NCI-H1105 (cell line): Measurements from ENCODE around the gene SHC3.

Source experiments
- DNase-seq: peaks from one replicate; lab custom pipeline; 2025; lab: John Stamatoyannopoulos, UW

SHC3 gene

GRCh38 chr9:89000973-89001916 lies 177.4 kb downstream of the SHC3 start:
- DNase-seq, result peak; percentile 78

DNA sequence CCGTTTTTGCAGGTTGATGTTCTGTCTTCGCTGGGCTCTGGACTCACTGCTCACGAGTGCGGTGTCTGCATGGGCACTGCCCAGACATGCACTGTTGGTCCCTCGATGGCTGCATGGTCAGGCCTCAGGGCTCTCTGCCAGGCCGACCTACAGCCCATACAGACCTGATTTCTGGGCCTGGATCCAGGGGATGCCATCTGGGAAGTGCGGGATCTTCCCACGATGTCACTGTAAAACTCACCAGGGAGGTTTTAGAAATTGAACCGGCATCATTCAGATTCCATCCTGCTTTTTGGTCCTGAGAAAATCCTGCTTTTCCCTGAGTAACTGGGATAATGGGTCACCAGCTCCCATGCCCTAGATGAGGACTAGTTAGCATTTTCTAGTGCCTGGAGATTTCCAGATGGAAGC lies 178.2 kb downstream of the SHC3 start:
- DNase-seq, result no peak

GRCh38 chr9:88998911-88999310 lies 179.7 kb downstream of the SHC3 start:
- DNase-seq, result no peak

DNA sequence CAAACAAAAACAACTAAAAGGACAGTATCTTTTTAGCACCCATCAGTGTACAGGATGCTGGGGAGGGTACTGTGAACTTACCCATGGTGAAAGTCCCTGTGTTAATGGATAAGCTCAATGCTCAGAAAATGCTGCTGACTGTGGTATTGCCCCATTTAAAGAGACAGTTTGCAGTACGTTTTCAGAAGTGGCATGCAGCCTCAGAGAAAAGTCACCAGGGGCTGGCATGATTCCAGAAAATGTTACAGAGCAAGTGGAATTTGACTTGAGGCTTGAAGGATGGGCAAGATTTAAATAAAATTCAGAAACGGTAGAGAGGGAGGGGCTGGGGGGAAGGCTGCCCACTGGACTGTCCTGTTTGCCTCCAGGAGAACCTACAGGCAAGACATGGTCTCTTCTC lies 180.1 kb downstream of the SHC3 start:
- no peak for DNase-seq

- DNase-seq, result no peak
These were observed 181.0 kb downstream of the SHC3 start for GRCh38 chr9:88997646-88998045.

DNA sequence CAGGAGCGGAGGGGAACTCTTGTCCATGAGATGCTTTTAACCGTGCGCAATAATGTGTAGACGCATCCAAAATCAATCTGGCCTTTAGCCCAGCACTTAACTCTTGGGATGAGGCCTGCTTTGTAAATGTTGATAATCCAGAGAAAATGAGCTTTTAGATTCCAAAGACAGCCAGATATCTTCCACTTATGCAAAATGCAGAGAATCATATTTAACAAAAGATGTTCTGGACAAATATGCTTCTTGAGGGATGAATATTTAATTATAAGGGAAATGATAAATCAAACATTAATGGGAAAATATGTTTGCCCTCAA lies 181.7 kb downstream of the SHC3 start:
- DNase-seq, result no peak

- DNase-seq, result no peak
These were observed 182.3 kb downstream of the SHC3 start for GRCh38 chr9:88996046-88996920.

- DNase-seq, result no peak
These were observed 183.0 kb downstream of the SHC3 start for GRCh38 chr9:88995627-88996026.

DNA sequence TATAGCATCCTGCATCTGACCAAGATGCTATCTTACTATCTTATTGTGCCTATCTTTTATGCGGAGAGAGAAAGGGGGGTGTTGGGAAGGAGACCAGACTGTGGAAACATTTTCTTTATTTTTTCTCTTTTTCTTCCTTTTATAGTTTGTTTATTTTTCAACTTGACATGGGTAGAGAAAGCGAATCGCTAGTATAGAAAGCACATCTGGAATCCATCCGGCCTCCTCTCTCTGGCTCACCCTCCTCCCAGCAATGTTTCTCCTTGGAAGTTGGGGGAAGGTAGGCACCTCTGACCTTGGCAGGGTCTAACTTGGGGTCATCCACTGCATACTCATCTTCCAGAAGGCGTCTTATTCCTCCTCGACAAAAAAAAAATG lies 183.4 kb downstream of the SHC3 start:
- DNase-seq, result no peak

DNA sequence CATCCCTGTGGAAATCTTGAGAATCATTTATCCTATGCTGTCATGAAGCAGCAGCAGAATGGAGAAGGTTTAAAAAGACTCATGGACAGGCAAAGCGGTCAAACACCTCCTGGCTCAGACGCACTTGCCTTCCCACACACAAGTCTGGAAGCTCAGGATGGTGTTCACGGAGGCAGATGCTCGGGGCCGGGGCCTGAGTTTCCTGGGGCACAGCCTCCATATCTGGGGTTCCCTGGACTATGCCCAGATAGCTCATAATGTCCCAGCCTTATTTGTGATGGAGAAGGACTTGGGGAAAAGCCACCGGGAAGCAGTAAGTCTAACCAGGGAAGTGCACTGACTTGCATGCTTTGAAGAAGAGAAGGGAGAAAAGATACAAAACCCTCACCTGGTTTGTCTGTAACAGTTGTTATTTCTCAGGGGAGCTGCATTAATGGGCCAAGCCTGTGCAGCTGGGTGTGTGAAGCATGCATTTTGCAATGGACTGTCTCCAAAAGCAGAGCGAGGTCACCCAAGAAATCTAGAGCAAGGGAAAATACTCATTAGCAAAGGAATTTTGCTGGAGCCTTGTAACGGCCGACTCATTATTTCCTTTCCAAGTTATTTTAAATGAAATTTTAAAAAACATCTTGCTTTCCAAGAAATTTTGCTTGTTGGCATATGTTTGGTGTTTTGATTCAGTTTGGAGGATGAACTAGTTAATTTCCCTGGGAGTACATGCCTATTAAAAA lies 184.0 kb downstream of the SHC3 start:
- no peak for DNase-seq

DNA sequence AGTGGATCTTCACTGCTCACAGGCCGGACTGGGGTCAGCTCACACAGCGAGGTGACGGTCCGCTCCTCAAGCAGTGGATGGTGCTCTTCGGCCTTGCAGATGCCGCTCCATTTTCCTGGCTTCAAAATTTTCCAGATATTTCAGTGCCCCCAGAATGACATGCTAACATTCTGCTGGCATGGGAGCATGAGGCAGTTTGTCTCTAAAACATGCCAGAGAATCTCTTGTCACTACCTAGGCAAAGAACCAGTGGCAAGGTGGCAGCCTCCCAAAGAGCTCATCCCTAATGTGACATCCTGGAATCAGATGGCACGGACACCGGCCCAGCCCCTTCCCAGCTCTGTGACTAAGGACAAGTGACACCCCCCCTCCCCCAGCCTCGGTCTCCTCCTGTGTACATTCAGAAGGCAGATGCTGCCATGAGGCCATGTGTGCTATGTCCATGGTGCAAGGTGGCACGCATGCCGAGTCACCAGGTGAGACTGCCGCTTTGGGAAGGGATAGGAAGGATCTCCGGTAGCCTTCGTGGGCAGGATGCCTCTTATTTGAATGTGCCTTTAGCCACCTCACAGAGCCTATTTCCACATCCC lies 184.7 kb downstream of the SHC3 start:
- DNase-seq, result no peak

GRCh38 chr9:88993327-88993726 lies 185.3 kb downstream of the SHC3 start:
- DNase-seq, result no peak

- DNase-seq, result no peak
These were observed 186.1 kb downstream of the SHC3 start for GRCh38 chr9:88992556-88992955.

DNA sequence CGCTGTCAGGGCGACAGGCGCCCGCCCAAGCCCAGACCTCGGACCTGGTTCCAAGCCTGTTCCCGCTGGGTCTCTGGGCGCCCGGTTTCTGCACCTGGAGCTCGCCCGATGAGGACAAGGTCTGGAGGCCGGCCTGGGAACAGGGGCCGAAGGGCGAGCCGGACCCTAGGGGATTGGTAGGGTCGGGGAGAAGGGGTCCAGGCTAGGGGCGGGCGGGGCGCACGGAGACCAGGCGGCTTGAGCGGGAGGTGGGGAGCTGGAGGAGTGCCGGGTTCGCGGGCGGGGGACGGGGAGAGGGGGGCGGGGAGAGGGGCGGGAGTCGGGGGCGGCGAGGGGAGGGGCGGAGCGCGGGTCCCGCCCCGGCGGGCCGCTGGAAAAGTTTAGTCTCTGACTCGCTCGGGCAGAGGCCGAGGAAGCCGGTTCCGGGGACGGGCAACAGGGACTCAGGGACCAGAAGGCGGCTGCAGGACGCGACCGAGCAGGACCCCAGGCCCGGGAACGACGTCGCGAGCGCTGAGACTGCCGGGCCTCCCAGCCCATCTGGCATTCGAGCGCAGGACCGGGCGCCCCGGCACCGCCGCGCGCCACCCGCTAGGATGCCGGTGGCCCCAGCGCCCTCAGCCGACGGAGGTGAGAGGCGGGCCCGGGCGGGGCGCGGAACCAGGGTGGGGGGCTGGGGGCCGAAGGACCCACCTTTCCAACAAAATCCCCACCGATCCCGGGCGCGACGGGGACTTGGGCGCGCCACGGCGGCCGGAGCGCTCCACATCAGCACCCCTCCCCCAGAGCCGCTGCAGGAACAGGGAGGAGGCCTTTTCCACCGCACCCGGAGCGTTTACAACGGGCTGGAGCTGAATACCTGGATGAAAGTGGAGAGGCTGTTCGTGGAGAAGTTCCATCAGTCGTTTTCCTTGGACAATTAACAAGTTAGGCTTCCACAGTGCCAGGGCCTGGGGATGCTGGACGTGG lies 187.3 kb downstream of the SHC3 start, which contains the start of gene S1PR3:
Gene S1PR3 (plus strand): TSS at position 403 of the 969 bp plus-strand sequence. CDS start 9,733 bp downstream, outside the sequence.
- peak; percentile 16 for DNase-seq

- no peak for DNase-seq
These were observed 187.9 kb downstream of the SHC3 start for GRCh38 chr9:88990729-88991065.

- DNase-seq, result no peak
These were observed 188.4 kb downstream of the SHC3 start for GRCh38 chr9:88990041-88990728.

GRCh38 chr9:88988796-88989641 lies 189.6 kb downstream of the SHC3 start:
- DNase-seq, result no peak

DNA sequence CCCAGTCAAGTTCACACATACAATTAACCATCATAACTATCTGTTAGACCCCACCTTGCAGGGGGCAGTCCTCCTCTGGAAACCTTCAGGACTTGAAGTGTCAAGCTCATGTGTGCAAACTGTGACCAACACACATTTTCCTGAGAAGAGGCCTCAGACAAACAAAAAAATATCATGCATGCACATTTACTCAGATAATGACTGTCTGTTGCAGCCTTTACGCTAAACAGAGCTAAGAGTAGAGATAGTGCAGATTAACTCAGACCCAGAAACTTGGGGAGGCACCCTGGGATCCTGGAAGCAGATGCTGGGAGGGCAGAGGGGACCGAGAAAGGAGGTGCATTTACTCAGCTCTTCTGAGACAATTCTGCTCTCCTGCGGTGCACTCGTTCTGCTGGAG lies 191.0 kb downstream of the SHC3 start:
- no peak for DNase-seq

DNA sequence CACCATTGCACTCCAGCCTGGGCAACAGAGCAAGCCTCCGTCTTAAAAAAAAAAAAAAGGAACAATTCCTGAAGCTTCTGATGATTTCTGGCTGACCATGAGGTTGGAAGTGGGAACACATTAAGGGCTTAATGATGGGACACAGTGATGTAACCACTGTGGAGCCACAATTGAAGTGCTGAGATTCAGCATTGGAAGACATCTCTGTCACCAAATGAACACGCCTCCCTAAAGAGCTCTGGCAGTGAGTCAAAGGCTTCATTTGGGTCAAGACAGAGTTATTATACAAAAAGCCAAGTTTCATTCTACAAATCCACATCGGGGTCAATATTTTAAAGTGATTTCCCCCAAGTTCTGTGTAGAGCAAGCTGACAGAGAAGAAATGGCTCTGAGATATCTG lies 191.8 kb downstream of the SHC3 start:
- no peak for DNase-seq
